Stimulated activated CD4-positive, alpha-beta T cell treated with anti-CD3 and anti-CD28 coated beads, Interleukin-4, amount 100 ng/mL, for 24 hours (primary cell): Measurements from ENCODE around the gene PLCL1.

Experiments used
- DNase-seq: peaks from one replicate; pipeline ENCODE4 v3.0.0-alpha.2; 2020

Gene PLCL1

GRCh38 chr2:197890168-197890567 is 85.8 kb downstream of the PLCL1 start:
- DNase-seq: no peak

GRCh38 chr2:197891897-197892442 is 87.6 kb downstream of the PLCL1 start:
- DNase-seq: no peak

GRCh38 chr2:197893403-197894177 is 89.2 kb downstream of the PLCL1 start:
- no peak for DNase-seq

GRCh38 chr2:197894751-197895274 is 90.4 kb downstream of the PLCL1 start:
- no peak for DNase-seq

- no peak for DNase-seq
Measured at GRCh38 chr2:197897960-197898678, 93.7 kb downstream of the PLCL1 start.

- peak; percentile 49 for DNase-seq
Measured at GRCh38 chr2:197904446-197904845, 100.1 kb downstream of the PLCL1 start.

- DNase-seq: no peak
Measured at GRCh38 chr2:197908156-197908555, 103.8 kb downstream of the PLCL1 start.

GRCh38 chr2:197908990-197909776 is 104.8 kb downstream of the PLCL1 start:
- DNase-seq: no peak

- DNase-seq: no peak
Measured at GRCh38 chr2:197911667-197912066, 107.3 kb downstream of the PLCL1 start.

- no peak for DNase-seq
Measured at GRCh38 chr2:197913084-197913483, 108.7 kb downstream of the PLCL1 start.

GRCh38 chr2:197914778-197915177 is 110.4 kb downstream of the PLCL1 start:
- DNase-seq: no peak

GRCh38 chr2:197915548-197916265 is 111.3 kb downstream of the PLCL1 start:
- no peak for DNase-seq

GRCh38 chr2:197919487-197919886 is 115.1 kb downstream of the PLCL1 start:
- no peak for DNase-seq

GRCh38 chr2:197920088-197920487 is 115.7 kb downstream of the PLCL1 start:
- no peak for DNase-seq

- DNase-seq: no peak
Measured at GRCh38 chr2:197920592-197921201, 116.3 kb downstream of the PLCL1 start.

- no peak for DNase-seq
Measured at GRCh38 chr2:197924483-197924882, 120.1 kb downstream of the PLCL1 start.

GRCh38 chr2:197925204-197925603 is 120.8 kb downstream of the PLCL1 start:
- DNase-seq: no peak

- DNase-seq: no peak
Measured at GRCh38 chr2:197925976-197926375, 121.6 kb downstream of the PLCL1 start.

GRCh38 chr2:197926673-197927072 is 122.3 kb downstream of the PLCL1 start:
- no peak for DNase-seq

- no peak for DNase-seq
Measured at GRCh38 chr2:197927994-197928393, 123.6 kb downstream of the PLCL1 start.

GRCh38 chr2:197929008-197929885 is 124.9 kb downstream of the PLCL1 start:
- no peak for DNase-seq
